Upper lobe of right lung (tissue), 1 donor: Measurements from ENCODE around the gene SGPL1. TPM values are rescaled to one million over a fixed set of nuclear protein-coding genes. Genes with fewer than 3 reads are reported as not detected.

Experiments
- ATAC-seq: fragments of 200-7000 bp; cut with Tn5 transposase; one replicate; pipeline ENCODE4 v1.9.1; 2020; ENCODE audit warnings: mild to moderate bottlenecking, moderate library complexity
- DNase-seq: peaks from one replicate; pipeline ENCODE4 v3.0.0-alpha.2; 2020
- H3K27ac ChIP-seq: fragments of 200-600 bp; one replicate; pipeline ENCODE4 v1.8.0; 2022
- H3K27me3 ChIP-seq: fragments of 200-600 bp; one replicate; pipeline ENCODE4 v1.8.0; 2022; ENCODE audit warnings: mild to moderate bottlenecking
- H3K36me3 ChIP-seq: fragments of 200-600 bp; one replicate; pipeline ENCODE4 v1.8.0; 2022
- H3K4me1 ChIP-seq: fragments of 200-600 bp; one replicate; pipeline ENCODE4 v1.8.0; 2022
- H3K4me3 ChIP-seq: fragments of 200-600 bp; one replicate; pipeline ENCODE4 v1.8.0; 2022; ENCODE audit warnings: mild to moderate bottlenecking
- H3K9me3 ChIP-seq: fragments of 200-600 bp; one replicate; pipeline ENCODE4 v1.8.0; 2022
- intact Hi-C: fragments of 100-400 bp; cut with DNase I; formaldehyde crosslinking; loops from one replicate; pipeline ENCODE4 v1.11.0; 2022
- total RNA-seq: library from RNA; stranded (reverse); fragmentation: NEBNext Ultra II Directional; extraction: Animal tissue kit (Norgen Biotek cat#: 25700); gene quantifications from one replicate; pipeline ENCODE4 v1.2.1, GENCODE V29; 2021
- TF ChIP-seq, protein P1 (sequence below): fragments of 200-600 bp; IDR thresholded peaks from one replicate; pipeline ENCODE4 v1.8.0; 2022; ENCODE audit warnings: antibody characterized with exemption
- donor health status: DM: no; HTN: yes; CAD: no; lungs with severe emphysema.

The SGPL1 gene
- total RNA-seq, 1 donor from 2014 or later = 38.3 TPM

DNA sequence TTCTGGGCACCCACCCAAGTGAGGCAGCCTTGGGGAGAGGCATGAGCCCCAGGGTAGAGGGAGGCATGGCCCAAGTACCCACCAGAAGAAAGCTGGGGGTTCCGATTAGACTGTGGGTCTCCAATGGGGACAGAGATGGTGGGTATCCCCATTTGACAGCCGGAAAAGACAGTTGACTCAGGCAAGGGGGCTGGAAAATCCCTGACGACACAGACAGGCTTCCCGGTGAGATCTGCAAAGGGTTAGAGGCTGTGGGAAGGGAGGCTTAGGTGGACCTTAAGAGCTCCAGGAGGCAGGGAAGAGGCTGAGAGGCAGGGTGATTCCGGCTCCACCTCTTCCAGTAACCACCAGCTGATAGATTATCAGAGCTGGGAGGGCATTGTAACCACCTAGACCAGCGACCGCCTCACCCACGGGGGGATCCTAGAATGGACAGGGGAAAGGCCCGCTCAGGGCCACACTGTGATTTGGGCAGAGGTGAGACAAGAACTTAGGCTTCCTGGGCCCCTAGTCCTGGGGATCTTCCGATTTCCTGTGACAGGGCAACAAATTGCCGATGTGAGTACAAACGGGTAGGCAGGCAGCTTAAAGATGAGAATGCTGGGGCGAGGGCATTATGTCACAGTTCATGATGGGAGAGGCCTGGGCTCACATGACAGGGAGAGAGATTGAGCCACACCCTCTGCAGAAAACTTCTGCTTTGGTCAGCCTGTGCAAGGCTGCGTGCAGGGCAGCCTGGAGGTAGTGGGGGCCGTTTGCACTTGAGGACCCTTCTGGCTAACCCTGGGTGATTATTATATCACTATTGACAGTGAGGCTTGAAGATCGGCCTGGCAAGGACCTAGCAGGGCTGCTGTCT lies 36.0 kb upstream of the SGPL1 start:
- Histone ChIP-seq H3K27ac (no peak overlapping the region), H3K4me1 (no peaks in the 10 kb centered on the region), H3K27me3 (no peaks in the 10 kb centered on the region), H3K9me3 (no peaks in the 10 kb centered on the region), H3K36me3 (no peaks in the 10 kb centered on the region), H3K4me3 (no peak overlapping the region)
- ATAC-seq = peak; percentile 82
- intact Hi-C loops = no loop called here
- TF ChIP-seq, protein P1, sequence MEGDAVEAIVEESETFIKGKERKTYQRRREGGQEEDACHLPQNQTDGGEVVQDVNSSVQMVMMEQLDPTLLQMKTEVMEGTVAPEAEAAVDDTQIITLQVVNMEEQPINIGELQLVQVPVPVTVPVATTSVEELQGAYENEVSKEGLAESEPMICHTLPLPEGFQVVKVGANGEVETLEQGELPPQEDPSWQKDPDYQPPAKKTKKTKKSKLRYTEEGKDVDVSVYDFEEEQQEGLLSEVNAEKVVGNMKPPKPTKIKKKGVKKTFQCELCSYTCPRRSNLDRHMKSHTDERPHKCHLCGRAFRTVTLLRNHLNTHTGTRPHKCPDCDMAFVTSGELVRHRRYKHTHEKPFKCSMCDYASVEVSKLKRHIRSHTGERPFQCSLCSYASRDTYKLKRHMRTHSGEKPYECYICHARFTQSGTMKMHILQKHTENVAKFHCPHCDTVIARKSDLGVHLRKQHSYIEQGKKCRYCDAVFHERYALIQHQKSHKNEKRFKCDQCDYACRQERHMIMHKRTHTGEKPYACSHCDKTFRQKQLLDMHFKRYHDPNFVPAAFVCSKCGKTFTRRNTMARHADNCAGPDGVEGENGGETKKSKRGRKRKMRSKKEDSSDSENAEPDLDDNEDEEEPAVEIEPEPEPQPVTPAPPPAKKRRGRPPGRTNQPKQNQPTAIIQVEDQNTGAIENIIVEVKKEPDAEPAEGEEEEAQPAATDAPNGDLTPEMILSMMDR = no peak
- no peak for DNase-seq

DNA sequence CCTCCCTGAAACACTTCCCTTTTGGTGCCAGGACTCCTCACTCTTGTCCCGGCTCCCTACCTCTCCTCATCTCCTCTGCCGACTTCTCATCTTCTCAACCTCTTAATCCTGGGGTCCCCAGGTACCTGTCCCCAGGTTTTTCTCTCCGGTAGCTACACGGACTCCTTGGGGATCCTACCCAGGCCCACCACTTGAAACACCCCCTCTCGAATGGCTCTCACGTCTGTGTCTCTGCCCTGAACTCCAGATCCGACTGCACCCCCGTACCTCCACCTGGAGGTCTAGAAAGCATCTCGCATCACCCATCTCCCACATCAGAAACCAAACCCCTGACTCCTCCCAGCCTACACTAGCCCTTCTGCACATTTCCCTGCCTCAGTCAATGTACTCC lies 35.4 kb upstream of the SGPL1 start:
- intact Hi-C loops = no loop called here
- DNase-seq = no peak
- H3K27ac ChIP-seq = no peak overlapping the region

DNA sequence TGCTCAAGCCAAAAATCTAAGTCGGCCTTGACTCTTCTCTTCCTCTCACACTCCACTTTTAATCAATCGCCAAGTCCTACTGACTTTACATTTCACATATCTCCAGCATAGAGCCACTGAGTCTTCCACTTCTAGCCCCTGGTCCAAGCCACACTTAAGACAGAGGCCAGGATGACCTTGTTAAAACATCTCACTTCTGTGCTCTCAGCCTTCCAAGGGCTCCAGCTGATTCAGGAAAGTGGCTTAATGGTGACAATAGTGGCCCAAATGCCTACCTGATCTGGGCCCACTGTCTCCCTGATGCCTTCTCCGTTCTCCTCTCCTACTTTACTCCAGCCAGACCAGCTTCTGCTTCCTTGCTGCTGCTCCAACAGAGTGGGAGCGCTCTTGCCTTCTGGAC lies 35.0 kb upstream of the SGPL1 start:
- no peaks in the 10 kb centered on the region for H3K9me3 ChIP-seq
- no peaks in the 10 kb centered on the region for H3K36me3 ChIP-seq
- no peak for ATAC-seq
- H3K27ac ChIP-seq = no peak overlapping the region
- no peak overlapping the region for H3K4me3 ChIP-seq
- no peak for DNase-seq
- intact Hi-C loops = no loop called here
- H3K4me1 ChIP-seq = no peaks in the 10 kb centered on the region
- TF ChIP-seq, protein P1 = no peak
- no peaks in the 10 kb centered on the region for H3K27me3 ChIP-seq

More for the DNA sequence above, 35.4 kb upstream of the SGPL1 start:
- Histone ChIP-seq H3K4me3 (no peak overlapping the region), H3K27me3 (no peaks in the 10 kb centered on the region), H3K36me3 (no peaks in the 10 kb centered on the region), H3K4me1 (no peaks in the 10 kb centered on the region), H3K9me3 (no peaks in the 10 kb centered on the region)
- ATAC-seq = no peak
- TF ChIP-seq, protein P1 = no peak

GRCh38 chr10:70781461-70782051 lies 34.2 kb upstream of the SGPL1 start:
- Histone ChIP-seq H3K4me1 (no peaks in the 10 kb centered on the region), H3K36me3 (no peaks in the 10 kb centered on the region), H3K27ac (no peak overlapping the region), H3K9me3 (no peaks in the 10 kb centered on the region), H3K27me3 (no peaks in the 10 kb centered on the region), H3K4me3 (no peak overlapping the region)
- TF ChIP-seq, protein P1 = no peak
- intact Hi-C loops = no loop called here
- DNase-seq = no peak
- ATAC-seq = no peak

GRCh38 chr10:70782086-70782745 lies 33.5 kb upstream of the SGPL1 start:
- ATAC-seq (no peak), DNase-seq (no peak)
- Histone ChIP-seq H3K36me3 (no peaks in the 10 kb centered on the region), H3K4me3 (no peak overlapping the region), H3K4me1 (no peaks in the 10 kb centered on the region), H3K9me3 (no peaks in the 10 kb centered on the region), H3K27me3 (no peaks in the 10 kb centered on the region), H3K27ac (no peak overlapping the region)
- TF ChIP-seq, protein P1 = no peak
- intact Hi-C loops = no loop called here
